Measurements from ENCODE around the gene TENM4.

Gene TENM4

GRCh38 chr11:78659326-78660270 lies 781.2 kb downstream of the TENM4 start:
- peak; percentile 46 for DNase-seq (ENCODE audit: low spot score)

GRCh38 chr11:78657968-78658839 lies 782.6 kb downstream of the TENM4 start:
- DNase-seq (ENCODE audit: low spot score) = no peak

GRCh38 chr11:78657441-78657840 lies 783.4 kb downstream of the TENM4 start:
- no peak for DNase-seq (ENCODE audit: low spot score)

- no peak for DNase-seq (ENCODE audit: low spot score)
Measured at GRCh38 chr11:78656984-78657383, 783.8 kb downstream of the TENM4 start.

GRCh38 chr11:78656327-78656726 lies 784.5 kb downstream of the TENM4 start:
- no peak for DNase-seq (ENCODE audit: low spot score)

- no peak for DNase-seq (ENCODE audit: low spot score)
Measured at GRCh38 chr11:78655561-78655960, 785.3 kb downstream of the TENM4 start.

GRCh38 chr11:78654866-78655265 lies 786.0 kb downstream of the TENM4 start:
- no peak for DNase-seq (ENCODE audit: low spot score)

GRCh38 chr11:78654071-78654470 lies 786.8 kb downstream of the TENM4 start:
- no peak for DNase-seq (ENCODE audit: low spot score)

GRCh38 chr11:78653294-78653909 lies 787.4 kb downstream of the TENM4 start:
- no peak for DNase-seq (ENCODE audit: low spot score)

- DNase-seq (ENCODE audit: low spot score) = no peak
Measured at GRCh38 chr11:78652843-78653239, 788.0 kb downstream of the TENM4 start.

- DNase-seq (ENCODE audit: low spot score) = no peak
Measured at GRCh38 chr11:78651923-78652842, 788.6 kb downstream of the TENM4 start.

GRCh38 chr11:78651136-78651775 lies 789.6 kb downstream of the TENM4 start:
- no peak for DNase-seq (ENCODE audit: low spot score)

GRCh38 chr11:78649361-78650215 lies 791.2 kb downstream of the TENM4 start:
- DNase-seq (ENCODE audit: low spot score) = no peak

GRCh38 chr11:78647986-78648875 lies 792.6 kb downstream of the TENM4 start:
- DNase-seq (ENCODE audit: low spot score) = no peak

GRCh38 chr11:78647266-78647915 lies 793.4 kb downstream of the TENM4 start:
- no peak for DNase-seq (ENCODE audit: low spot score)

- DNase-seq (ENCODE audit: low spot score) = no peak
Measured at GRCh38 chr11:78646564-78647185, 794.2 kb downstream of the TENM4 start.
